IMR-90 (cell line): Measurements from ENCODE around the gene ACAD9. TPM values are rescaled to one million over a fixed set of nuclear protein-coding genes. Genes with fewer than 3 reads are reported as not detected.

ENCODE experiments used
- ATAC-seq: fragments of 200-7000 bp; cut with Tn5 transposase; 2 replicates; pipeline ENCODE4 v1.9.1; 2020; ENCODE audit warnings: low read depth, mild to moderate bottlenecking, moderate library complexity
- BruUV-seq: library from RNA; stranded (reverse); fragments of 400-500 nt; replicated peaks from 2 replicates; lab custom pipeline; 2021; lab: Mats Ljungman, UMichigan
- CTCF ChIA-PET: fragments of 300-600 bp; formaldehyde crosslinking; extraction: SDS; loops from one replicate; lab custom pipeline; 2021; ENCODE audit warnings: antibody characterized with exemption; lab: Yijun Ruan, JAX
- POLR2A ChIA-PET: fragments of 300-600 bp; sonication (Branson Sonifier 250); formaldehyde crosslinking; loops from one replicate; lab custom pipeline; 2022; ENCODE audit warnings: antibody characterized with exemption; ENCODE audit not compliant: unreplicated experiment; lab: Charles Lee
- DNase-seq: peaks from one replicate; pipeline ENCODE4 v3.0.0; 2013
- H2AFZ ChIP-seq: replicated peaks from 2 replicates; pipeline ENCODE3; 2013; ENCODE audit warnings: low read length, mild to moderate bottlenecking; ENCODE audit not compliant: poor library complexity
- H2AK5ac ChIP-seq: 2 replicates; pipeline ENCODE4 v1.6.1; 2013; ENCODE audit warnings: low read depth, low read length, inconsistent platforms
- H2AK9ac ChIP-seq: replicated peaks from 2 replicates; pipeline ENCODE3; 2013; ENCODE audit warnings: mild to moderate bottlenecking, low read depth, low read length, moderate library complexity; ENCODE audit not compliant: poor library complexity
- H2BK120ac ChIP-seq: 2 replicates; pipeline ENCODE4 v1.6.1; 2013; ENCODE audit warnings: low read depth, low read length, inconsistent platforms
- H2BK15ac ChIP-seq: 3 replicates; pipeline ENCODE4 v1.6.1; 2013; ENCODE audit warnings: low read depth, low read length, inconsistent platforms
- H2BK20ac ChIP-seq: 2 replicates; pipeline ENCODE4 v1.6.1; 2013; ENCODE audit warnings: low read depth, mild to moderate bottlenecking, inconsistent platforms, low read length, moderate library complexity
- H2BK5ac ChIP-seq: 2 replicates; pipeline ENCODE4 v1.6.1; 2013; ENCODE audit warnings: mild to moderate bottlenecking, low read depth, low read length, inconsistent platforms; ENCODE audit not compliant: poor library complexity, severe bottlenecking
- H3K14ac ChIP-seq: replicated peaks from 2 replicates; pipeline ENCODE4 v1.6.1; 2013; ENCODE audit warnings: low read depth, low read length, inconsistent platforms
- H3K18ac ChIP-seq: 2 replicates; pipeline ENCODE4 v1.6.1; 2013; ENCODE audit warnings: low read depth, low read length, control low read depth
- H3K23ac ChIP-seq: 2 replicates; pipeline ENCODE4 v1.6.1; 2013; ENCODE audit warnings: low read depth, low read length, inconsistent platforms
- H3K27ac ChIP-seq: 2 replicates; pipeline ENCODE4 v1.5.1; 2013; ENCODE audit warnings: mild to moderate bottlenecking, control low read depth, low read length; ENCODE audit not compliant: insufficient read depth
- H3K27me3 ChIP-seq: 2 replicates; pipeline ENCODE4 v1.6.1; 2013; ENCODE audit warnings: low read length; ENCODE audit not compliant: control insufficient read depth, insufficient read depth
- H3K36me3 ChIP-seq: 2 replicates; pipeline ENCODE4 v1.6.1; 2013; ENCODE audit warnings: low read length, mixed read lengths; ENCODE audit not compliant: control insufficient read depth, insufficient read depth
- H3K4ac ChIP-seq: 2 replicates; pipeline ENCODE4 v1.6.1; 2013; ENCODE audit warnings: low read depth, low read length, inconsistent platforms
- H3K4me1 ChIP-seq: 2 replicates; pipeline ENCODE4 v1.6.1; 2013; ENCODE audit warnings: low read length, mixed read lengths; ENCODE audit not compliant: control insufficient read depth, insufficient read depth
- H3K4me2 ChIP-seq: 2 replicates; pipeline ENCODE4 v1.6.1; 2013; ENCODE audit warnings: low read depth, mild to moderate bottlenecking, control low read depth, low read length, moderate library complexity
- H3K4me3 ChIP-seq: 2 replicates; pipeline ENCODE4 v1.5.1; 2013; ENCODE audit warnings: low read depth, mild to moderate bottlenecking, control low read depth, low read length, moderate library complexity; ENCODE audit not compliant: insufficient read depth
- H3K56ac ChIP-seq: 2 replicates; pipeline ENCODE4 v1.6.1; 2013; ENCODE audit warnings: low read length, inconsistent platforms; ENCODE audit not compliant: insufficient read depth; ENCODE audit errors: extremely low read depth
- H3K79me1 ChIP-seq, 2 experiments: 2 replicates each; pipeline ENCODE4 v1.6.1; 2013; ENCODE audit warnings: low read length in 2 of 2, inconsistent platforms in 1 of 2, low read depth in 1 of 2
- H3K9ac ChIP-seq: 2 replicates; pipeline ENCODE4 v1.6.1; 2013; ENCODE audit warnings: low read depth, low read length, control low read depth
- H3K9me1 ChIP-seq: 2 replicates; pipeline ENCODE4 v1.6.1; 2013; ENCODE audit warnings: low read length, inconsistent platforms; ENCODE audit not compliant: insufficient read depth
- H3K9me3 ChIP-seq: 2 replicates; pipeline ENCODE4 v1.6.1; 2013; ENCODE audit warnings: low read length; ENCODE audit not compliant: control insufficient read depth, insufficient read depth
- H4K20me1 ChIP-seq: 2 replicates; pipeline ENCODE4 v1.6.1; 2013; ENCODE audit warnings: low read length, inconsistent platforms; ENCODE audit not compliant: insufficient read depth
- H4K5ac ChIP-seq: 2 replicates; pipeline ENCODE4 v1.6.1; 2013; ENCODE audit warnings: mild to moderate bottlenecking, low read depth, low read length, control low read depth
- H4K8ac ChIP-seq, 2 experiments: 2 replicates each; pipeline ENCODE4 v1.6.1; 2013; ENCODE audit warnings: low read depth in 2 of 2, low read length in 2 of 2, control low read depth in 1 of 2, inconsistent platforms in 1 of 2
- H4K91ac ChIP-seq: 2 replicates; pipeline ENCODE4 v1.6.1; 2013; ENCODE audit warnings: low read depth, low read length, inconsistent platforms; ENCODE audit not compliant: insufficient read depth
- MAZ ChIP-seq: IDR thresholded peaks from 2 replicates; pipeline ENCODE4 v1.6.1; 2012; ENCODE audit warnings: low read depth, mild to moderate bottlenecking, low read length, improper control_type of control experiment, moderate library complexity, borderline replicate concordance
- MXI1 ChIP-seq: IDR thresholded peaks from 2 replicates; pipeline ENCODE4 v1.6.1; 2012; ENCODE audit warnings: low read depth, mild to moderate bottlenecking, low read length, moderate library complexity, borderline replicate concordance
- WGBS, 2 experiments: methylation state at CpG; one replicate each; pipeline versions ENCODE4 v1.1.5 to v1.1.7; 2013; ENCODE audit warnings: missing lambda C conversion rate in 2 of 2; ENCODE audit not compliant: insufficient read length in 1 of 2; ENCODE audit errors: extremely low coverage in 2 of 2; 5-methylcytosine and 5-hydroxymethylcytosine counted together
- dilution Hi-C: fragments of 300-500 bp; cut with HindIII; formaldehyde crosslinking; loops from one replicate; pipeline ENCODE4 v1.14.3; 2018; ENCODE audit warnings: low sequenced_read_pairs; ENCODE audit not compliant: unreplicated experiment
- in situ Hi-C: fragments of 300-500 bp; cut with MboI; formaldehyde crosslinking; loops from 3 replicates; pipeline ENCODE4 v1.14.3; 2019; ENCODE audit warnings: low sequenced_read_pairs, inconsistent platforms, mixed read lengths
- intact Hi-C: fragments of 100-400 bp; cut with micrococcal nuclease; formaldehyde crosslinking; loops from 2 replicates; pipeline ENCODE4 v1.10.0; 2022
- polyA plus RNA-seq, 3 experiments: library from polyadenylated mRNA; depleted of rRNA; stranded (reverse); fragments of >200 nt; gene quantifications; 2 replicates each; pipeline ENCODE4 v1.2.3, GENCODE V29; 2012; ENCODE audit warnings: low replicate concordance in 1 of 3
- total RNA-seq: library from RNA; depleted of rRNA; stranded (reverse); fragments of >200 nt; gene quantifications from 2 replicates; pipeline ENCODE4 v1.2.3, GENCODE V29; 2012
- TF ChIP-seq, protein P1 (sequence below): fragments of 150-350 bp; IDR thresholded peaks from 2 replicates; pipeline ENCODE4 v1.6.1; 2016; ENCODE audit warnings: low read depth, mild to moderate bottlenecking, low read length, moderate library complexity, borderline replicate concordance

The ACAD9 gene
- total and polyA plus RNA-seq, 2 of the 4 experiments (the other 2 are of a cell fraction), result 31.2 to 41.3 TPM

DNA sequence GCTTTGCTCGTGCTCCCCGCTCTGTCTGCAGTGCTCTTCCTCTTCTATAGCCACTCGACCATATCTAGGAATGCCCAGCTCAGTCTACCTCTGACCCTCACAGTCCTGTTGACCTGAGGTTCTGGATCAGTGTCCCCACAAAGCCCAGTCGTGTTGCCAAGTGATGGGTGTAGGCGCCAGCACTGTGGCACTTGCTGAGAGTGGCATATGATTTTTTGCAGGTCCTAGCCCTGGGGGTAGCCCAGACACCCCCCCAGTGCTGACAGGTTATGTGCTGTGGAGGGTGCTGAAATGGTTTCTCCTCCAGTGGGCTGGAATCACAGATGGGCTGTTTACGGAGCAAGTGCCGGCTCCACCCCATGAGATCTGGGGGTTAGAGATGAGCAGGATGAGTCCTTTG lies 32.5 kb downstream of the ACAD9 start:
- TF ChIP-seq, protein P1, sequence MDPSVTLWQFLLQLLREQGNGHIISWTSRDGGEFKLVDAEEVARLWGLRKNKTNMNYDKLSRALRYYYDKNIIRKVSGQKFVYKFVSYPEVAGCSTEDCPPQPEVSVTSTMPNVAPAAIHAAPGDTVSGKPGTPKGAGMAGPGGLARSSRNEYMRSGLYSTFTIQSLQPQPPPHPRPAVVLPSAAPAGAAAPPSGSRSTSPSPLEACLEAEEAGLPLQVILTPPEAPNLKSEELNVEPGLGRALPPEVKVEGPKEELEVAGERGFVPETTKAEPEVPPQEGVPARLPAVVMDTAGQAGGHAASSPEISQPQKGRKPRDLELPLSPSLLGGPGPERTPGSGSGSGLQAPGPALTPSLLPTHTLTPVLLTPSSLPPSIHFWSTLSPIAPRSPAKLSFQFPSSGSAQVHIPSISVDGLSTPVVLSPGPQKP, result no peak
- no peak for TF ChIP-seq MAZ
- no peak for TF ChIP-seq MXI1
- no peak overlapping the region for H2AK5ac ChIP-seq
- ChIA-PET POLR2A (no interaction called here), CTCF (no interaction called here)
- H2BK120ac ChIP-seq, result no peak overlapping the region
- H3K79me1 ChIP-seq, result no peaks in the 10 kb centered on the region
- no peak overlapping the region for H3K4ac ChIP-seq
- DNase-seq (no peak), ATAC-seq (no peak)
- H2AK9ac ChIP-seq, result no peak overlapping the region
- no peak overlapping the region for H3K56ac ChIP-seq
- BruUV-seq, result no TSS peak
- no peak overlapping the region for H4K8ac ChIP-seq
- H4K91ac ChIP-seq, result no peak overlapping the region
- no peaks in the 10 kb centered on the region for H3K9me3 ChIP-seq
- peaks cover 80% of the 10 kb centered on the region for H3K36me3 ChIP-seq
- H3K4me2 ChIP-seq, result no peak overlapping the region
- H3K27ac ChIP-seq, result no peak overlapping the region
- no peaks in the 10 kb centered on the region for H3K4me1 ChIP-seq
- H2BK15ac ChIP-seq, result no peak overlapping the region
- H3K4me3 ChIP-seq, result no peak overlapping the region
- H3K9me1 ChIP-seq, result no peaks in the 10 kb centered on the region; the same call in 1 of the 2 replicates
- H4K20me1 ChIP-seq, result no peaks in the 10 kb centered on the region
- H3K23ac ChIP-seq, result no peak overlapping the region
- dilution Hi-C loops, result no loop called here
- no peak overlapping the region for H4K5ac ChIP-seq
- no peak overlapping the region for H3K14ac ChIP-seq
- H2AFZ ChIP-seq, result no peak overlapping the region
- no peak overlapping the region for H2BK5ac ChIP-seq
- WGBS, 2 experiments, result 100% methylated on average over 1 of the region's 7 CpGs; no CpG with 5 or more reads in 1 of the 2 experiments
- in situ Hi-C loops, result no loop called here
- H2BK20ac ChIP-seq, result no peak overlapping the region
- no peaks in the 10 kb centered on the region for H3K27me3 ChIP-seq
- intact Hi-C loops, result no loop called here
- H3K9ac ChIP-seq, result no peak overlapping the region
- no peak overlapping the region for H3K18ac ChIP-seq
